ENCODE data around the gene ZFHX3. TPM values are rescaled to one million over a fixed set of nuclear protein-coding genes. Genes with fewer than 3 reads are reported as not detected.

The ZFHX3 gene
- total and polyA plus RNA-seq, 10 of the 15 experiments (the other 5 are each of a cell fraction or from before 2014, with no cell fraction given): 0.68 to 8.6 (median 2.0) TPM

DNA sequence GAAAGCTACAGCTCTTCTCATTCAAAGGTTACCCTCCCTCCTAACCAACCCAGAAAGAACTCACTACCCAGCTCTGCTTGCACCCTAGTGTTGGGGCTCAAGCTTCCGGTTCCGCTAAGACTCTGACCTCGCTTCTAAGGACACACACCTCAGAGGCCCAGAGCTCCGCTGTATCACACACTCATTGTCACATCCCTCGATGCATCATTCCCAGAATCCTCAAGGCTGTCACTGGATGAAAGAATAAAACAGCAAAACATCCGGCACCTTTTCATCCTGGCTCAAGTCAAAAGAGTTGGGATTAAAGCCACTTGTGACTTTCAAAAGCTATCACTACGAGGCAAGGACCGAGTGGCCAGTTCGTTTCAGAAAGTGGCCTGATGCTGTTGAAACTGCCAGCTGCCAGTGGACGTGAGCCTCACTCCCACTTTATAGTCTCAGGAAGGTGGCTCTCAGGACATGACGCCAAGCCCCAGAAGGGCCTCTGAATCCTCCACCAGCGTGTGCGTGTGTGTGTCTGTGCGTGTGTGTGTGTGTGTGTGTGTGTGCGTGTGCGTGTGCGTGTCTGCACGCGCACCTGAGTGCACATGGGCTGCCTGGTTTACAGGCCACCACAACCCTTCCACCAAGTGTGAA, 29.0 kb downstream of the ZFHX3 start:
- no peak for FAIRE-seq
- BruUV-seq (replicated peaks): no TSS peak
- no peak overlapping the region for H3K9ac ChIP-seq (ENCODE audit: control insufficient read depth, insufficient read depth, low read length)

DNA sequence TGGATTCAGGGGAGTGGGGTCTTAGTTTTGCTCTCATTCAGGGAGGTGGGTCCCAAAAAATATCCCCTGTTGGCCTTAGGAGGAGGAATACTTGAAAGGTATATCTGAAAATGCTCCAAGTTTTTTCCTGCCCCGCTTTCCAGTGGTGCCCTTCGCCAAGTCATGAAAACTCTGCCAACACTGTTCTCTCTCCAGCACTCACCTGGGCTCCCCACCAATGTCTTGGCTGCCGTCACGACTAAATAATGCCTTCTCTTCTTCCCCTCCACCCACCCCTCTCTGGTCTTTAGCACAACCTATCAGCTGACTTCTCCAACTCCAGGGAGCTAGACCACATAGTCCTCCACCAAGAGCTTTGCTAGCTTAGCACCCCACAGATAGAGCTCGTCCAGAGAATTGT, 30.6 kb downstream of the ZFHX3 start:
- 98% methylated on average over 5 of the region's 5 CpGs for WGBS (ENCODE audit: insufficient coverage, insufficient replicate concordance, low lambda C conversion rate, missing lambda C conversion rate)
- no peaks in the 10 kb centered on the region for H4K20me1 ChIP-seq (ENCODE audit: control insufficient read depth, insufficient read depth)
- no peak overlapping the region for H2AFZ ChIP-seq (ENCODE audit: control insufficient read depth, low read depth, low read length)
- BruUV-seq (replicated peaks): no TSS peak
- ChIA-PET POLR2A (interaction anchor here (0.7 to 1.4 kb wide), 3 partner anchors 15 to 231 kb away, joined by 3 to 5 read pairs (median 3); no protein-coding TSS in a partner anchor), RAD21 (ENCODE audit: unreplicated experiment) (interaction anchor here (0.8 to 1.0 kb wide), 2 partner anchors 16 to 417 kb away, joined by 3 to 4 read pairs; no protein-coding TSS in a partner anchor), SMC1A (ENCODE audit: uncharacterized antibody, unreplicated experiment) (interaction anchor here (1.2 to 1.4 kb wide), 2 partner anchors 15 to 30 kb away, joined by 3 to 4 read pairs; partner anchors contain the start of gene ZFHX3), CTCF (interaction anchor here (1.0 to 1.5 kb wide), 2 partner anchors 15 to 39 kb away, joined by 3 read pairs; no protein-coding TSS in a partner anchor)
- in situ Hi-C loops (cut with MboI) (no loop called here), intact Hi-C loops (cut with micrococcal nuclease; ENCODE audit: unreplicated experiment) (loop anchor here (2.0 kb wide), 1 partner anchor 17 kb away; no protein-coding TSS in a partner anchor)
- H3K36me3 ChIP-seq (ENCODE audit: control insufficient read depth in 2 of 2, insufficient read depth in 2 of 2, low read length in 1 of 2): no peaks in the 10 kb centered on the region
- H3K4me1 ChIP-seq (ENCODE audit: control insufficient read depth, insufficient read depth, low read length): peaks cover 20% of the 10 kb centered on the region
- H3K27ac ChIP-seq (ENCODE audit: control insufficient read depth, insufficient read depth): peak overlapping the region; percentile 67; the same call in 1 of the 2 replicates
- H3K79me2 ChIP-seq (ENCODE audit: control insufficient read depth, insufficient read depth, low read length): peaks cover 9% of the 10 kb centered on the region
- no peaks in the 10 kb centered on the region for H3K9me3 ChIP-seq (replicated peaks; ENCODE audit: control insufficient read depth, insufficient read depth, low read length)
- no peak for ATAC-seq
- H3K9ac ChIP-seq (ENCODE audit: control insufficient read depth, insufficient read depth, low read length): no peak overlapping the region
- no peak for DNase-seq (ENCODE audit: low read depth, low spot score)
- FAIRE-seq: no peak
- no peaks in the 10 kb centered on the region for H3K27me3 ChIP-seq (replicated peaks in 1 of 2; ENCODE audit: control insufficient read depth in 2 of 2, insufficient read depth in 2 of 2, low read length in 1 of 2)
- no peak overlapping the region for H3K4me3 ChIP-seq
- H3K4me2 ChIP-seq (ENCODE audit: control insufficient read depth, insufficient read depth): peak overlapping the region; percentile 50
- TF ChIP-seq NR2F1 (conservative IDR thresholded peaks at IDR 0.05) (no peak), CHD4 (IDR thresholded peaks at IDR 0.05) (no peak), SIN3A (IDR thresholded peaks at IDR 0.05; ENCODE audit: low read depth, low read length) (no peak), FOXK2 (IDR thresholded peaks at IDR 0.05) (no peak), BRCA1 (IDR thresholded peaks at IDR 0.05; ENCODE audit: low read depth, low read length) (no peak), EGR1 (IDR thresholded peaks at IDR 0.05; ENCODE audit: borderline replicate concordance in 1 of 2, low read depth in 2 of 2, low read length in 2 of 2) (no peak), GATAD2B (conservative IDR thresholded peaks at IDR 0.05; ENCODE audit: low read depth) (no peak)
- TF ChIP-seq, protein P1, sequence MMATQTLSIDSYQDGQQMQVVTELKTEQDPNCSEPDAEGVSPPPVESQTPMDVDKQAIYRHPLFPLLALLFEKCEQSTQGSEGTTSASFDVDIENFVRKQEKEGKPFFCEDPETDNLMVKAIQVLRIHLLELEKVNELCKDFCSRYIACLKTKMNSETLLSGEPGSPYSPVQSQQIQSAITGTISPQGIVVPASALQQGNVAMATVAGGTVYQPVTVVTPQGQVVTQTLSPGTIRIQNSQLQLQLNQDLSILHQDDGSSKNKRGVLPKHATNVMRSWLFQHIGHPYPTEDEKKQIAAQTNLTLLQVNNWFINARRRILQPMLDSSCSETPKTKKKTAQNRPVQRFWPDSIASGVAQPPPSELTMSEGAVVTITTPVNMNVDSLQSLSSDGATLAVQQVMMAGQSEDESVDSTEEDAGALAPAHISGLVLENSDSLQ (IDR thresholded peaks at IDR 0.05): no peak
- TF ChIP-seq, protein P2, sequence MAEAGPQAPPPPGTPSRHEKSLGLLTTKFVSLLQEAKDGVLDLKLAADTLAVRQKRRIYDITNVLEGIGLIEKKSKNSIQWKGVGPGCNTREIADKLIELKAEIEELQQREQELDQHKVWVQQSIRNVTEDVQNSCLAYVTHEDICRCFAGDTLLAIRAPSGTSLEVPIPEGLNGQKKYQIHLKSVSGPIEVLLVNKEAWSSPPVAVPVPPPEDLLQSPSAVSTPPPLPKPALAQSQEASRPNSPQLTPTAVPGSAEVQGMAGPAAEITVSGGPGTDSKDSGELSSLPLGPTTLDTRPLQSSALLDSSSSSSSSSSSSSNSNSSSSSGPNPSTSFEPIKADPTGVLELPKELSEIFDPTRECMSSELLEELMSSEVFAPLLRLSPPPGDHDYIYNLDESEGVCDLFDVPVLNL (IDR thresholded peaks at IDR 0.05; ENCODE audit: low read depth, low read length): no peak
- TF ChIP-seq, protein P3, sequence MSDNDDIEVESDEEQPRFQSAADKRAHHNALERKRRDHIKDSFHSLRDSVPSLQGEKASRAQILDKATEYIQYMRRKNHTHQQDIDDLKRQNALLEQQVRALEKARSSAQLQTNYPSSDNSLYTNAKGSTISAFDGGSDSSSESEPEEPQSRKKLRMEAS (IDR thresholded peaks at IDR 0.05; ENCODE audit: low read depth, low read length): no peak

More for the DNA sequence above, 29.0 kb downstream of the ZFHX3 start:
- Histone ChIP-seq H3K27me3 (replicated peaks in 1 of 2; ENCODE audit: control insufficient read depth in 2 of 2, insufficient read depth in 2 of 2, low read length in 1 of 2) (no peaks in the 10 kb centered on the region), H2AFZ (ENCODE audit: control insufficient read depth, low read depth, low read length) (no peak overlapping the region), H3K9me3 (replicated peaks; ENCODE audit: control insufficient read depth, insufficient read depth, low read length) (no peaks in the 10 kb centered on the region), H4K20me1 (ENCODE audit: control insufficient read depth, insufficient read depth) (no peaks in the 10 kb centered on the region), H3K4me1 (ENCODE audit: control insufficient read depth, insufficient read depth, low read length) (peaks cover 20% of the 10 kb centered on the region), H3K4me3 (no peak overlapping the region), H3K79me2 (ENCODE audit: control insufficient read depth, insufficient read depth, low read length) (peaks cover 6% of the 10 kb centered on the region), H3K36me3 (ENCODE audit: control insufficient read depth in 2 of 2, insufficient read depth in 2 of 2, low read length in 1 of 2) (no peaks in the 10 kb centered on the region), H3K27ac (ENCODE audit: control insufficient read depth, insufficient read depth) (no peak overlapping the region), H3K4me2 (ENCODE audit: control insufficient read depth, insufficient read depth) (no peak overlapping the region)
- in situ Hi-C loops (cut with MboI): no loop called here
- ChIA-PET POLR2A (interaction anchor here (0.5 to 0.6 kb wide), 2 partner anchors 17 to 26 kb away, joined by 3 to 5 read pairs; no protein-coding TSS in a partner anchor), SMC1A (ENCODE audit: uncharacterized antibody, unreplicated experiment) (interaction anchor here (1.1 kb wide), 1 partner anchor 14 kb away, joined by 3 read pairs; no protein-coding TSS in a partner anchor), RAD21 (ENCODE audit: unreplicated experiment) (interaction anchor here (0.9 kb wide), 1 partner anchor 14 kb away, joined by 3 read pairs; no protein-coding TSS in a partner anchor), CTCF (interaction anchor here (1.3 kb wide), 1 partner anchor 186 kb away, joined by 4 read pairs; no protein-coding TSS in a partner anchor)
- intact Hi-C loops (cut with micrococcal nuclease; ENCODE audit: unreplicated experiment): no loop called here
- no peak for TF ChIP-seq GABPA (IDR thresholded peaks at IDR 0.05; ENCODE audit: low read depth)
- TF ChIP-seq, protein P4, sequence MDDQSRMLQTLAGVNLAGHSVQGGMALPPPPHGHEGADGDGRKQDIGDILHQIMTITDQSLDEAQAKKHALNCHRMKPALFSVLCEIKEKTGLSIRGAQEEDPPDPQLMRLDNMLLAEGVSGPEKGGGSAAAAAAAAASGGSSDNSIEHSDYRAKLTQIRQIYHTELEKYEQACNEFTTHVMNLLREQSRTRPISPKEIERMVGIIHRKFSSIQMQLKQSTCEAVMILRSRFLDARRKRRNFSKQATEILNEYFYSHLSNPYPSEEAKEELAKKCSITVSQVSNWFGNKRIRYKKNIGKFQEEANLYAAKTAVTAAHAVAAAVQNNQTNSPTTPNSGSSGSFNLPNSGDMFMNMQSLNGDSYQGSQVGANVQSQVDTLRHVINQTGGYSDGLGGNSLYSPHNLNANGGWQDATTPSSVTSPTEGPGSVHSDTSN (IDR thresholded peaks at IDR 0.05; ENCODE audit: insufficient replicate concordance, low read depth, low read length): no peak
- TF ChIP-seq RUNX3 (IDR thresholded peaks at IDR 0.05; ENCODE audit: low read length): no peak
- WGBS (ENCODE audit: insufficient coverage, insufficient replicate concordance, low lambda C conversion rate, missing lambda C conversion rate): 77% methylated on average over 19 of the region's 19 CpGs
- DNase-seq (ENCODE audit: low read depth, low spot score) (no peak), ATAC-seq (no peak)
